SK-N-SH (cell line): ENCODE results near the gene SYNPR. TPM values are rescaled to one million over a fixed set of nuclear protein-coding genes. Genes with fewer than 3 reads are reported as not detected.

Experiments
- CTCF ChIA-PET: fragments of 300-600, 350-600 bp; formaldehyde crosslinking; extraction: SDS; loops from one replicate; lab custom pipeline; 2021; lab: Yijun Ruan, JAX
- POLR2A ChIA-PET: fragments of 350-600 bp; sonication (Branson Sonifier 250); formaldehyde crosslinking; extraction: SDS; loops from one replicate; lab custom pipeline; 2020; ENCODE audit warnings: antibody characterized with exemption, inconsistent platforms; lab: Yijun Ruan, JAX
- DNase-seq: peaks from one replicate; pipeline ENCODE4 v3.0.0; 2012
- H2AFZ ChIP-seq: fragments of 200-600 bp; sonication (generic); 2 replicates; pipeline ENCODE4 v1.8.1; 2016; ENCODE audit warnings: antibody characterized with exemption, mild to moderate bottlenecking, low read depth
- H3F3A ChIP-seq: fragments of 200-600 bp; sonication (generic); replicated peaks from 2 replicates; pipeline ENCODE3; 2016; ENCODE audit warnings: antibody characterized with exemption, mild to moderate bottlenecking; ENCODE audit not compliant: insufficient read depth
- H3K27ac ChIP-seq, 2 experiments: fragments of 200-500 bp in 1 of 2; fragments of 200-600 bp in 1 of 2; sonication (Bioruptor generic) in 1 of 2; sonication (generic), shearing (Covaris generic) in 1 of 2; 2 replicates each; pipeline versions ENCODE4 v1.5.1 to v1.6.1; 2014 to 2016; ENCODE audit warnings: low read depth in 2 of 2, inconsistent platforms in 1 of 2, low read length in 1 of 2, mild to moderate bottlenecking in 1 of 2, mixed read lengths in 1 of 2
- H3K27me3 ChIP-seq: fragments of 200-600 bp; sonication (generic), shearing (Covaris generic); 2 replicates; pipeline ENCODE4 v1.6.1; 2016; ENCODE audit warnings: mixed run types; ENCODE audit not compliant: insufficient read depth
- H3K36me3 ChIP-seq, 2 experiments: fragments of 200-500 bp in 1 of 2; fragments of 200-600 bp in 1 of 2; sonication (Bioruptor generic) in 1 of 2; sonication (generic) in 1 of 2; replicated peaks in 1 of 2; 2 replicates each; pipeline versions ENCODE3 to v1.5.1; 2014 to 2016; ENCODE audit warnings: low read length in 1 of 2, mild to moderate bottlenecking in 1 of 2; ENCODE audit not compliant: insufficient read depth in 2 of 2, control insufficient read depth in 1 of 2
- H3K4me1 ChIP-seq, 2 experiments: fragments of 200-500 bp in 1 of 2; fragments of 200-600 bp in 1 of 2; sonication (Bioruptor generic) in 1 of 2; sonication (generic), shearing (Covaris generic) in 1 of 2; 2 replicates each; pipeline versions ENCODE4 v1.5.1 to v1.6.1; 2014 to 2016; ENCODE audit warnings: low read depth in 1 of 2, low read length in 1 of 2, mixed run types in 1 of 2; ENCODE audit not compliant: insufficient read depth in 2 of 2, control insufficient read depth in 1 of 2
- H3K4me2 ChIP-seq: fragments of 200-600 bp; sonication (generic), shearing (Covaris generic); 2 replicates; pipeline ENCODE4 v1.6.1; 2017; ENCODE audit warnings: mixed run types
- H3K4me3 ChIP-seq, 2 experiments: fragments of 200-500 bp in 1 of 2; fragments of 200-600 bp in 1 of 2; sonication (Bioruptor generic) in 1 of 2; sonication (generic), shearing (Covaris generic) in 1 of 2; 2 replicates each; pipeline versions ENCODE4 v1.5.1 to v1.8.1; 2014 to 2016; ENCODE audit warnings: low read depth in 2 of 2, inconsistent platforms in 1 of 2, low read length in 1 of 2, mild to moderate bottlenecking in 1 of 2, mixed read lengths in 1 of 2, moderate library complexity in 1 of 2
- H3K79me2 ChIP-seq: fragments of 200-600 bp; sonication (generic); 2 replicates; pipeline ENCODE4 v1.8.1; 2017; ENCODE audit warnings: mild to moderate bottlenecking; ENCODE audit not compliant: insufficient read depth
- H3K9ac ChIP-seq: fragments of 200-600 bp; sonication (generic); 2 replicates; pipeline ENCODE4 v1.6.1; 2017; ENCODE audit warnings: mixed run types
- H3K9me2 ChIP-seq: fragments of 200-600 bp; sonication (generic); 2 replicates; pipeline ENCODE4 v1.6.1; 2017; ENCODE audit warnings: mixed run types
- H3K9me3 ChIP-seq: fragments of 200-600 bp; sonication (generic); 2 replicates; pipeline ENCODE4 v1.6.1; 2017; ENCODE audit warnings: mixed run types, mild to moderate bottlenecking, moderate library complexity
- H4K20me1 ChIP-seq: fragments of 200-600 bp; sonication (generic); 2 replicates; pipeline ENCODE4 v1.6.1; 2017; ENCODE audit warnings: mild to moderate bottlenecking, mixed run types; ENCODE audit not compliant: insufficient read depth
- CHD2 ChIP-seq: fragments of 150-350 bp; IDR thresholded peaks from 2 replicates; pipeline ENCODE4 v1.6.1; 2018; ENCODE audit warnings: low read length; ENCODE audit not compliant: partially characterized antibody
- ELF1 ChIP-seq: IDR thresholded peaks from 2 replicates; pipeline ENCODE4 v1.4.0; 2012
- EP300 ChIP-seq, 2 experiments: IDR thresholded peaks; 2 replicates each; pipeline versions ENCODE4 v1.4.0 to v1.6.1; 2012; ENCODE audit warnings: borderline replicate concordance in 1 of 2, low read depth in 1 of 2, low read length in 1 of 2
- EZH2phosphoT487 ChIP-seq: fragments of 200-600 bp; sonication (generic); IDR thresholded peaks from 2 replicates; pipeline ENCODE4 v1.6.1; 2017; ENCODE audit warnings: low read depth, mixed run types, mild to moderate bottlenecking, antibody characterized with exemption, moderate library complexity, borderline replicate concordance
- FOXM1 ChIP-seq: IDR thresholded peaks from 2 replicates; pipeline ENCODE4 v1.4.0; 2012; ENCODE audit warnings: low read depth, mild to moderate bottlenecking
- GABPA ChIP-seq: IDR thresholded peaks from 2 replicates; pipeline ENCODE4 v1.4.0; 2012; ENCODE audit warnings: low read depth, mild to moderate bottlenecking
- JUND ChIP-seq: IDR thresholded peaks from 2 replicates; pipeline ENCODE4 v1.4.0; 2012
- NFIC ChIP-seq: IDR thresholded peaks from 2 replicates; pipeline ENCODE4 v1.4.0; 2012; ENCODE audit warnings: borderline replicate concordance
- NRF1 ChIP-seq: IDR thresholded peaks from 2 replicates; pipeline ENCODE4 v1.6.1; 2012; ENCODE audit warnings: low read depth, mild to moderate bottlenecking, low read length
- POLR2AphosphoS5 ChIP-seq: IDR thresholded peaks from 2 replicates; pipeline ENCODE4 v1.6.1; 2012; ENCODE audit warnings: low read depth, low read length
- RCOR1 ChIP-seq: fragments of 150-350 bp; IDR thresholded peaks from 2 replicates; pipeline ENCODE4 v1.6.1; 2017; ENCODE audit warnings: antibody characterized with exemption, low read length
- RFX5 ChIP-seq: IDR thresholded peaks from 2 replicates; pipeline ENCODE4 v1.6.1; 2012; ENCODE audit warnings: mild to moderate bottlenecking, improper control_type of control experiment, low read length
- RXRA ChIP-seq: IDR thresholded peaks from 2 replicates; pipeline ENCODE4 v1.4.0; 2012; ENCODE audit warnings: low read depth, mild to moderate bottlenecking, borderline replicate concordance
- SIN3A ChIP-seq: IDR thresholded peaks from 2 replicates; pipeline ENCODE4 v1.6.1; 2012; ENCODE audit warnings: low read depth, mild to moderate bottlenecking, low read length, moderate library complexity, borderline replicate concordance
- TAF1 ChIP-seq: IDR thresholded peaks from 2 replicates; pipeline ENCODE4 v1.6.1; 2012; ENCODE audit warnings: low read depth, mild to moderate bottlenecking, low read length, moderate library complexity, borderline replicate concordance
- WGBS: methylation state at CpG from one replicate; pipeline ENCODE4 v1.1.6; 2017; ENCODE audit warnings: low lambda C conversion rate; 5-methylcytosine and 5-hydroxymethylcytosine counted together
- polyA plus RNA-seq, 3 experiments: library from polyadenylated mRNA; depleted of rRNA; stranded (reverse); fragments of >200 nt; gene quantifications; 2 replicates each; pipeline ENCODE4 v1.2.3, GENCODE V29; 2012
- TF ChIP-seq, protein P1 (sequence below): IDR thresholded peaks from 2 replicates; pipeline ENCODE4 v1.4.0; 2012; ENCODE audit warnings: low read depth
- TF ChIP-seq, protein P2 (sequence below): fragments of 150-350 bp; IDR thresholded peaks from 2 replicates; pipeline ENCODE4 v1.6.1; 2017; ENCODE audit warnings: antibody characterized with exemption, low read length, low read depth, borderline replicate concordance
- TF ChIP-seq, protein P3 (sequence below): IDR thresholded peaks from 2 replicates; pipeline ENCODE4 v1.4.0; 2012; ENCODE audit warnings: low read depth, borderline replicate concordance
- TF ChIP-seq, protein P4 (sequence below): fragments of 200-600 bp; sonication (generic); IDR thresholded peaks from 2 replicates; pipeline ENCODE4 v1.6.1; 2017; ENCODE audit warnings: antibody characterized with exemption, mild to moderate bottlenecking, moderate library complexity

SYNPR gene
- polyA plus RNA-seq, 1 of the 3 experiments (the other 2 are of a cell fraction) = not detected

DNA sequence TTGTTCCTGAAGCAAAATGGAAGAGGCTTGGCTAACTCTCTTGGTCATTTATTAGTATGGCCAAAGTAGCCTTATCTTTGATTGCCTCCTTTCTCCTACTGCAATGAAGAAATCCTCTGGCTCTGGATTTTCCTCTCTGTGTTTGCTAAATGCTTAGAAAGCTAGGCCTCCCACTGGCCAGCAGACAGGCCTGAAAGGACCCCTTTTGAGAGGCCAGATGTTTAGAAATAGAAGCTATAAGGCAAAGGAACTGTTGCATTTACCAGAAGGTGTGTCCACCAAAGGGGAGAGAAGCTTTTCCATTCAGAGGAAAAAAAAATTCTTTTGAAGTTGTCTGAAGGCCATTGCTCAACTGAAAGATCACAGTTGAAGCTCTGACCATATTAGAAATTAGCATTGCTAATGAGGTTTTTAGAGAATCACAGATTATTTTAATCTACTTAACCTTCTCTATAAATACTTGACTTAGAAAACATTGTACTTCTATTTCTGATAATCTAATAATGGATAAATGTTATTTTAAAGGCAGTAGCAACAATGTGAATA is 160.8 kb downstream of the SYNPR start:
- Histone ChIP-seq H3K27ac (no peak overlapping the region), H3K79me2 (no peaks in the 10 kb centered on the region), H3K9me3 (no peaks in the 10 kb centered on the region), H2AFZ (no peak overlapping the region), H3K9me2 (no peaks in the 10 kb centered on the region), H3F3A (no peaks in the 10 kb centered on the region), H3K4me3 (no peak overlapping the region), H3K9ac (no peak overlapping the region), H3K36me3 (no peaks in the 10 kb centered on the region), H3K4me2 (no peak overlapping the region), H3K4me1 (no peaks in the 10 kb centered on the region; a peak in 2 of 4 replicates), H4K20me1 (no peaks in the 10 kb centered on the region), H3K27me3 (no peaks in the 10 kb centered on the region; the same call in 1 of the 2 replicates)
- no peak for DNase-seq
- no peak for TF ChIP-seq GABPA
- TF ChIP-seq RCOR1 = no peak
- TF ChIP-seq, protein P1, sequence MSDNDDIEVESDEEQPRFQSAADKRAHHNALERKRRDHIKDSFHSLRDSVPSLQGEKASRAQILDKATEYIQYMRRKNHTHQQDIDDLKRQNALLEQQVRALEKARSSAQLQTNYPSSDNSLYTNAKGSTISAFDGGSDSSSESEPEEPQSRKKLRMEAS = no peak
- TF ChIP-seq, protein P2, sequence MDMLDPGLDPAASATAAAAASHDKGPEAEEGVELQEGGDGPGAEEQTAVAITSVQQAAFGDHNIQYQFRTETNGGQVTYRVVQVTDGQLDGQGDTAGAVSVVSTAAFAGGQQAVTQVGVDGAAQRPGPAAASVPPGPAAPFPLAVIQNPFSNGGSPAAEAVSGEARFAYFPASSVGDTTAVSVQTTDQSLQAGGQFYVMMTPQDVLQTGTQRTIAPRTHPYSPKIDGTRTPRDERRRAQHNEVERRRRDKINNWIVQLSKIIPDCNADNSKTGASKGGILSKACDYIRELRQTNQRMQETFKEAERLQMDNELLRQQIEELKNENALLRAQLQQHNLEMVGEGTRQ = no peak
- TF ChIP-seq EP300 (IDR thresholded peaks at IDR 0.05; ENCODE audit: borderline replicate concordance in 1 of 2, low read depth in 1 of 2, low read length in 1 of 2) = no peak
- TF ChIP-seq FOXM1 = no peak
- CTCF ChIA-PET = interaction anchor here (1.0 kb wide), 1 partner anchor 380 kb away, joined by 3 read pairs; the partner anchor contains the start of gene C3orf49
- POLR2A ChIA-PET = no interaction called here

GRCh38 chr3:63441262-63441661 is 163.2 kb downstream of the SYNPR start:
- H3K36me3 ChIP-seq = no peaks in the 10 kb centered on the region
- H4K20me1 ChIP-seq = no peaks in the 10 kb centered on the region
- H3K9me2 ChIP-seq = no peaks in the 10 kb centered on the region
- no peak overlapping the region for H3K4me3 ChIP-seq
- WGBS = 63% methylated on average over 2 of the region's 2 CpGs
- H3K27me3 ChIP-seq = no peaks in the 10 kb centered on the region; the same call in 1 of the 2 replicates
- H2AFZ ChIP-seq = no peak overlapping the region
- no peaks in the 10 kb centered on the region for H3K9me3 ChIP-seq
- no peak overlapping the region for H3K9ac ChIP-seq
- DNase-seq = no peak
- no peak overlapping the region for H3K27ac ChIP-seq
- H3F3A ChIP-seq = no peaks in the 10 kb centered on the region
- CTCF ChIA-PET = no interaction called here
- H3K79me2 ChIP-seq = no peaks in the 10 kb centered on the region
- no peak overlapping the region for H3K4me2 ChIP-seq
- no peak for TF ChIP-seq EZH2phosphoT487
- no peak for TF ChIP-seq JUND
- TF ChIP-seq, protein P2 = no peak
- TF ChIP-seq, protein P3, sequence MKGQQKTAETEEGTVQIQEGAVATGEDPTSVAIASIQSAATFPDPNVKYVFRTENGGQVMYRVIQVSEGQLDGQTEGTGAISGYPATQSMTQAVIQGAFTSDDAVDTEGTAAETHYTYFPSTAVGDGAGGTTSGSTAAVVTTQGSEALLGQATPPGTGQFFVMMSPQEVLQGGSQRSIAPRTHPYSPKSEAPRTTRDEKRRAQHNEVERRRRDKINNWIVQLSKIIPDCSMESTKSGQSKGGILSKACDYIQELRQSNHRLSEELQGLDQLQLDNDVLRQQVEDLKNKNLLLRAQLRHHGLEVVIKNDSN = no peak
- no peak for TF ChIP-seq NRF1
- TF ChIP-seq TAF1 = no peak
- TF ChIP-seq SIN3A = no peak
- TF ChIP-seq NFIC = no peak
- TF ChIP-seq, protein P4, sequence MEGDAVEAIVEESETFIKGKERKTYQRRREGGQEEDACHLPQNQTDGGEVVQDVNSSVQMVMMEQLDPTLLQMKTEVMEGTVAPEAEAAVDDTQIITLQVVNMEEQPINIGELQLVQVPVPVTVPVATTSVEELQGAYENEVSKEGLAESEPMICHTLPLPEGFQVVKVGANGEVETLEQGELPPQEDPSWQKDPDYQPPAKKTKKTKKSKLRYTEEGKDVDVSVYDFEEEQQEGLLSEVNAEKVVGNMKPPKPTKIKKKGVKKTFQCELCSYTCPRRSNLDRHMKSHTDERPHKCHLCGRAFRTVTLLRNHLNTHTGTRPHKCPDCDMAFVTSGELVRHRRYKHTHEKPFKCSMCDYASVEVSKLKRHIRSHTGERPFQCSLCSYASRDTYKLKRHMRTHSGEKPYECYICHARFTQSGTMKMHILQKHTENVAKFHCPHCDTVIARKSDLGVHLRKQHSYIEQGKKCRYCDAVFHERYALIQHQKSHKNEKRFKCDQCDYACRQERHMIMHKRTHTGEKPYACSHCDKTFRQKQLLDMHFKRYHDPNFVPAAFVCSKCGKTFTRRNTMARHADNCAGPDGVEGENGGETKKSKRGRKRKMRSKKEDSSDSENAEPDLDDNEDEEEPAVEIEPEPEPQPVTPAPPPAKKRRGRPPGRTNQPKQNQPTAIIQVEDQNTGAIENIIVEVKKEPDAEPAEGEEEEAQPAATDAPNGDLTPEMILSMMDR = no peak
- TF ChIP-seq RXRA = no peak
- TF ChIP-seq EP300 (IDR thresholded peaks at IDR 0.05; ENCODE audit: borderline replicate concordance in 1 of 2, low read depth in 1 of 2, low read length in 1 of 2) = no peak
- no peak for TF ChIP-seq FOXM1
- TF ChIP-seq ELF1 = no peak
- no peak for TF ChIP-seq GABPA
- TF ChIP-seq, protein P1 = no peak
- TF ChIP-seq CHD2 = no peak
- no peak for TF ChIP-seq POLR2AphosphoS5
- TF ChIP-seq RFX5 = no peak
- TF ChIP-seq, all 33 proteins: peak for 0
- POLR2A ChIA-PET = no interaction called here
- no peaks in the 10 kb centered on the region; a peak in 2 of 4 replicates for H3K4me1 ChIP-seq
